K562 (cell line): ENCODE measurements around the gene ATP2A1. TPM values are rescaled to one million over a fixed set of nuclear protein-coding genes. Genes with fewer than 3 reads are reported as not detected.
A peak's percentile ranks its signal among the peaks of the same experiment; 100 is the strongest.

Source experiments
- ATAC-seq: fragments of 200-7000 bp; cut with Tn5 transposase; 3 replicates; pipeline ENCODE4 v1.9.1; 2020; ENCODE audit warnings: moderate library complexity
- BruUV-seq: library from RNA; stranded (reverse); fragments of 400-500 nt; replicated peaks from 2 replicates; lab custom pipeline; 2021; lab: Mats Ljungman, UMichigan
- CTCF ChIA-PET: fragments of 300-600 bp; formaldehyde crosslinking; extraction: SDS; loops from one replicate; lab custom pipeline; 2021; ENCODE audit warnings: low intra/inter-chr PET ratio; lab: Yijun Ruan, JAX
- POLR2A ChIA-PET: fragments of 300-600, 350-650 bp; sonication (Branson Sonifier 250); formaldehyde crosslinking; extraction: SDS; loops from one replicate; lab custom pipeline; 2021; ENCODE audit warnings: antibody characterized with exemption, inconsistent platforms; lab: Yijun Ruan, JAX
- DNase-seq, 4 experiments: peaks; one replicate each; pipeline versions ENCODE4 v3.0.0 to v3.0.0-alpha.2; 2011 to 2018; ENCODE audit warnings: low spot score in 3 of 4, mixed read lengths in 3 of 4; ENCODE audit errors: extremely low read depth in 1 of 4
- FAIRE-seq: peaks from 2 replicates; lab custom pipeline; 2011; peaks lifted over from hg19 to GRCh38; lab: Jason Lieb, UNC
- H2AFZ ChIP-seq: 2 replicates; pipeline ENCODE4 v1.6.0; 2011; ENCODE audit warnings: low read depth, low read length, control low read depth, inconsistent platforms
- H3K27ac ChIP-seq: fragments of 200-600 bp; 3 replicates; pipeline ENCODE4 v1.8.0; 2011; ENCODE audit warnings: low read depth, mild to moderate bottlenecking, control low read depth, inconsistent platforms, low read length, moderate library complexity, mixed read lengths; ENCODE audit errors: extremely low read depth
- H3K27me3 ChIP-seq, 2 experiments: fragments of 300-600 bp in 1 of 2; 2 replicates in 1 of 2; 3 replicates in 1 of 2; pipeline versions ENCODE4 v1.6.0 to v1.8.0; 2011; ENCODE audit warnings: inconsistent platforms in 2 of 2, low read length in 2 of 2, mild to moderate bottlenecking in 1 of 2, mixed read lengths in 1 of 2, moderate library complexity in 1 of 2; ENCODE audit not compliant: control insufficient read depth in 2 of 2, insufficient read depth in 2 of 2
- H3K36me3 ChIP-seq: fragments of 300-600 bp; 3 replicates; pipeline ENCODE4 v1.8.0; 2011; ENCODE audit warnings: mild to moderate bottlenecking, low read length, inconsistent platforms; ENCODE audit not compliant: control insufficient read depth, insufficient read depth
- H3K4me1 ChIP-seq, 2 experiments: fragments of 200-600 bp in 1 of 2; replicated peaks in 1 of 2; 2 replicates in 1 of 2; 3 replicates in 1 of 2; pipeline versions ENCODE4 v1.5.1 to v1.8.0; 2011; ENCODE audit warnings: inconsistent platforms in 2 of 2, low read length in 2 of 2, mild to moderate bottlenecking in 1 of 2, mixed read lengths in 1 of 2, moderate library complexity in 1 of 2; ENCODE audit not compliant: control insufficient read depth in 2 of 2, insufficient read depth in 2 of 2
- H3K4me2 ChIP-seq: 2 replicates; pipeline ENCODE4 v1.6.1; 2011; ENCODE audit warnings: low read length, control low read depth, inconsistent platforms, mixed read lengths; ENCODE audit not compliant: insufficient read depth
- H3K4me3 ChIP-seq: fragments of 200-600 bp; sonication (generic), shearing (Covaris generic); 2 replicates; pipeline ENCODE4 v1.5.1; 2016; ENCODE audit warnings: control low read depth, inconsistent platforms
- H3K79me2 ChIP-seq: fragments of 200-600 bp; 3 replicates; pipeline ENCODE4 v1.8.0; 2011; ENCODE audit warnings: low read length, inconsistent platforms; ENCODE audit not compliant: control insufficient read depth, insufficient read depth
- H3K9ac ChIP-seq, 2 experiments: 2 replicates each; pipeline versions ENCODE4 v1.6.0 to v1.6.1; 2011; ENCODE audit warnings: low read depth in 2 of 2, low read length in 2 of 2, control low read depth in 1 of 2, inconsistent platforms in 1 of 2, mild to moderate bottlenecking in 1 of 2, mixed read lengths in 1 of 2; ENCODE audit not compliant: insufficient read depth in 1 of 2
- H3K9me1 ChIP-seq: one replicate; pipeline ENCODE4 v1.6.0; 2011; ENCODE audit warnings: inconsistent platforms, mild to moderate bottlenecking, low read length, moderate library complexity; ENCODE audit not compliant: control insufficient read depth, insufficient read depth
- H3K9me3 ChIP-seq: replicated peaks from 2 replicates; pipeline ENCODE4 v1.5.1; 2011; ENCODE audit warnings: low read depth, low read length, inconsistent platforms; ENCODE audit not compliant: control insufficient read depth, insufficient read depth
- H4K20me1 ChIP-seq: replicated peaks from 2 replicates; pipeline ENCODE4 v1.6.1; 2011; ENCODE audit warnings: low read length, inconsistent platforms, mixed read lengths; ENCODE audit not compliant: control insufficient read depth, insufficient read depth
- BCL6 ChIP-seq: fragments of 250-450 bp; sonication (Bioruptor Pico); IDR thresholded peaks from 2 replicates; pipeline ENCODE4 v1.4.0; 2020
- CBX5 ChIP-seq: IDR thresholded peaks from 2 replicates; pipeline ENCODE4 v1.6.1; 2014; ENCODE audit warnings: low read depth, borderline replicate concordance
- EHMT2 ChIP-seq: fragments of 450-650 bp; IDR thresholded peaks from 2 replicates; pipeline ENCODE4 v1.6.1; 2018; ENCODE audit warnings: antibody characterized with exemption
- IRF2 ChIP-seq: sonication (generic); formaldehyde crosslinking; IDR thresholded peaks from 2 replicates; pipeline ENCODE4 v1.8.1; 2022; ENCODE audit warnings: mild to moderate bottlenecking, missing genetic modification reagents
- IRF9 ChIP-seq: fragments of 450-650 bp; IDR thresholded peaks from 2 replicates; pipeline ENCODE4 v1.6.1; 2016; ENCODE audit warnings: missing biosample characterization, missing genetic modification characterization
- L3MBTL2 ChIP-seq: fragments of 450-650 bp; IDR thresholded peaks from 2 replicates; pipeline ENCODE4 v1.6.1; 2016; ENCODE audit warnings: mild to moderate bottlenecking, moderate library complexity
- SIX5 ChIP-seq, 2 experiments: IDR thresholded peaks; 2 replicates each; pipeline ENCODE4 v1.6.1; 2011; ENCODE audit warnings: low read length in 2 of 2, borderline replicate concordance in 1 of 2, low read depth in 1 of 2, mild to moderate bottlenecking in 1 of 2, moderate library complexity in 1 of 2; ENCODE audit not compliant: insufficient read depth in 1 of 2
- SMAD4 ChIP-seq: fragments of 250-450 bp; sonication (Bioruptor Pico); conservative IDR thresholded peaks from 2 replicates; pipeline ENCODE4 v1.8.0; 2021; ENCODE audit warnings: inconsistent platforms, mild to moderate bottlenecking, moderate library complexity
- YY1 ChIP-seq, 3 experiments: IDR thresholded peaks; 2 replicates each; pipeline ENCODE4 v1.6.1; 2011; ENCODE audit warnings: low read length in 2 of 3, mild to moderate bottlenecking in 2 of 3, moderate library complexity in 2 of 3, borderline replicate concordance in 1 of 3, control low read depth in 1 of 3, low read depth in 1 of 3; ENCODE audit not compliant: insufficient read depth in 3 of 3, insufficient replicate concordance in 2 of 3, control insufficient read depth in 1 of 3, insufficient read length in 1 of 3; ENCODE audit errors: extremely low read depth in 1 of 3
- ZBTB8A ChIP-seq: fragments of 450-650 bp; IDR thresholded peaks from 2 replicates; pipeline ENCODE4 v1.6.1; 2018; ENCODE audit warnings: mild to moderate bottlenecking, moderate library complexity; ENCODE audit not compliant: partially characterized antibody
- ZEB2 ChIP-seq: fragments of 450-650 bp; IDR thresholded peaks from 2 replicates; pipeline ENCODE4 v1.6.1; 2016
- ZNF217 ChIP-seq: sonication (generic); formaldehyde crosslinking; IDR thresholded peaks from 2 replicates; pipeline ENCODE4 v1.8.0; 2022; ENCODE audit warnings: mild to moderate bottlenecking, missing genetic modification reagents
- ZNF311 ChIP-seq: fragments of 250-450 bp; sonication (Bioruptor Pico); IDR thresholded peaks from 2 replicates; pipeline ENCODE4 v1.4.0; 2020; ENCODE audit warnings: mild to moderate bottlenecking, moderate library complexity
- ZNF384 ChIP-seq: IDR thresholded peaks from 2 replicates; pipeline ENCODE4 v1.6.1; 2012; ENCODE audit warnings: low read depth, low read length, improper control_type of control experiment
- ZNF507 ChIP-seq: conservative IDR thresholded peaks from 2 replicates; pipeline ENCODE4 v1.6.1; 2017; ENCODE audit warnings: missing genetic modification characterization, missing compliant biosample characterization
- ZNF764 ChIP-seq: fragments of 250-450 bp; sonication (Bioruptor Pico); IDR thresholded peaks from 2 replicates; pipeline ENCODE4 v1.4.0; 2020; ENCODE audit warnings: low read depth, mild to moderate bottlenecking, moderate library complexity
- WGBS: fragments of 100-300 bp; shearing (Covaris generic); methylation state at CpG from one replicate; pipeline ENCODE4 v1.1.6; 2016; ENCODE audit warnings: low coverage, mixed read lengths; ENCODE audit not compliant: insufficient coverage; ENCODE audit errors: missing lambda C conversion rate; 5-methylcytosine and 5-hydroxymethylcytosine counted together
- in situ Hi-C: fragments of 300-500 bp; cut with MboI; formaldehyde crosslinking; loops from 4 replicates; pipeline ENCODE4 v1.15.0; 2018; ENCODE audit warnings: inconsistent platforms, mixed read lengths
- intact Hi-C: fragments of 100-400 bp; cut with micrococcal nuclease; formaldehyde crosslinking; loops from 2 replicates; pipeline ENCODE4 v1.14.2; 2022
- polyA plus RNA-seq, 8 experiments: library from polyadenylated mRNA; depleted of rRNA in 4 of 8; stranded (reverse) in 5 of 8; unstranded in 3 of 8; fragments of >200 nt; fragmentation: Nextera tagmentation in 2 of 8; fragmentation: Illumina TruSeq in 1 of 8; extraction: Ambion mirVana in 2 of 8; extraction: Trizol in 1 of 8; gene quantifications; 2 replicates each; pipeline versions ENCODE4 v1.2.1 to v1.2.3, GENCODE V29; 2011 to 2014; ENCODE audit warnings: inconsistent platforms in 1 of 8, missing spikeins in 1 of 8
- total RNA-seq, 7 experiments: library from RNA; depleted of rRNA in 6 of 7; stranded (reverse); fragments of >200 nt in 6 of 7; fragmentation: Illumina TruSeq in 2 of 7; extraction: Trizol in 2 of 7; gene quantifications; 2 replicates each; pipeline versions ENCODE4 v1.2.1 to v1.2.3, GENCODE V29; 2011 to 2021; ENCODE audit warnings: low replicate concordance in 1 of 7
- TF ChIP-seq, protein P1 (sequence below): sonication (generic); formaldehyde crosslinking; IDR thresholded peaks from 2 replicates; pipeline ENCODE4 v1.8.0; 2022; ENCODE audit warnings: mild to moderate bottlenecking, low read depth, missing genetic modification reagents
- TF ChIP-seq, protein P2 (sequence below): fragments of 250-450 bp; sonication (Bioruptor Pico); IDR thresholded peaks from 2 replicates; pipeline ENCODE4 v1.8.0; 2022; ENCODE audit warnings: inconsistent platforms, mild to moderate bottlenecking, moderate library complexity, borderline replicate concordance

ATP2A1 gene
- total and polyA plus RNA-seq, 9 of the 15 experiments (the other 6 are each of a cell fraction or from before 2014, with no cell fraction given), result 0.25 to 2.6 (median 0.65) TPM

GRCh38 chr16:28898942-28899341, 20.7 kb downstream of the ATP2A1 start:
- FAIRE-seq (peak; percentile 19), ATAC-seq (no peak), DNase-seq (no peak)
- intact Hi-C loops, result no loop called here
- no peaks in the 10 kb centered on the region for H3K9me1 ChIP-seq
- no peaks in the 10 kb centered on the region for H3K79me2 ChIP-seq
- no peak overlapping the region for H3K9ac ChIP-seq
- in situ Hi-C loops, result no loop called here
- TF ChIP-seq BCL6 (CRISPR knock-in tag), result no peak
- TF ChIP-seq, protein P1, sequence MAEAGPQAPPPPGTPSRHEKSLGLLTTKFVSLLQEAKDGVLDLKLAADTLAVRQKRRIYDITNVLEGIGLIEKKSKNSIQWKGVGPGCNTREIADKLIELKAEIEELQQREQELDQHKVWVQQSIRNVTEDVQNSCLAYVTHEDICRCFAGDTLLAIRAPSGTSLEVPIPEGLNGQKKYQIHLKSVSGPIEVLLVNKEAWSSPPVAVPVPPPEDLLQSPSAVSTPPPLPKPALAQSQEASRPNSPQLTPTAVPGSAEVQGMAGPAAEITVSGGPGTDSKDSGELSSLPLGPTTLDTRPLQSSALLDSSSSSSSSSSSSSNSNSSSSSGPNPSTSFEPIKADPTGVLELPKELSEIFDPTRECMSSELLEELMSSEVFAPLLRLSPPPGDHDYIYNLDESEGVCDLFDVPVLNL (CRISPR knock-in tag), result no peak
- TF ChIP-seq L3MBTL2, result no peak
- TF ChIP-seq YY1 (IDR thresholded peaks at IDR 0.05; ENCODE audit: borderline replicate concordance in 1 of 3, control insufficient read depth in 1 of 3, extremely low read depth in 1 of 3, insufficient read depth in 3 of 3, insufficient read length in 1 of 3, insufficient replicate concordance in 2 of 3, low read depth in 1 of 3, low read length in 2 of 3), result no peak
- no peak for TF ChIP-seq ZNF217 (CRISPR knock-in tag)
- TF ChIP-seq ZNF311 (CRISPR knock-in tag), result no peak
- no peak for TF ChIP-seq SIX5 (IDR thresholded peaks at IDR 0.05; ENCODE audit: borderline replicate concordance in 1 of 2, insufficient read depth in 1 of 2, low read depth in 1 of 2, low read length in 2 of 2)
- TF ChIP-seq ZBTB8A, result no peak
- no peak for TF ChIP-seq IRF9
- no peak for TF ChIP-seq IRF2 (CRISPR knock-in tag)
- TF ChIP-seq ZNF764 (CRISPR knock-in tag), result no peak
- no peak for TF ChIP-seq ZEB2
- no peak for TF ChIP-seq SMAD4 (CRISPR knock-in tag)
- no peak for TF ChIP-seq EHMT2
- TF ChIP-seq ZNF384, result no peak
- no peak for TF ChIP-seq CBX5
- TF ChIP-seq, protein P2, sequence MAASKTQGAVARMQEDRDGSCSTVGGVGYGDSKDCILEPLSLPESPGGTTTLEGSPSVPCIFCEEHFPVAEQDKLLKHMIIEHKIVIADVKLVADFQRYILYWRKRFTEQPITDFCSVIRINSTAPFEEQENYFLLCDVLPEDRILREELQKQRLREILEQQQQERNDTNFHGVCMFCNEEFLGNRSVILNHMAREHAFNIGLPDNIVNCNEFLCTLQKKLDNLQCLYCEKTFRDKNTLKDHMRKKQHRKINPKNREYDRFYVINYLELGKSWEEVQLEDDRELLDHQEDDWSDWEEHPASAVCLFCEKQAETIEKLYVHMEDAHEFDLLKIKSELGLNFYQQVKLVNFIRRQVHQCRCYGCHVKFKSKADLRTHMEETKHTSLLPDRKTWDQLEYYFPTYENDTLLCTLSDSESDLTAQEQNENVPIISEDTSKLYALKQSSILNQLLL (CRISPR knock-in tag), result no peak
- TF ChIP-seq ZNF507 (tag), result no peak
- no peak overlapping the region for H2AFZ ChIP-seq
- no peaks in the 10 kb centered on the region; the same call in 2 of the 3 replicates for H3K36me3 ChIP-seq
- no peak overlapping the region for H3K4me2 ChIP-seq
- no peak overlapping the region for H3K27ac ChIP-seq
- 26% methylated on average over 4 of the region's 4 CpGs for WGBS
- no peaks in the 10 kb centered on the region for H4K20me1 ChIP-seq
- H3K27me3 ChIP-seq, result no peaks in the 10 kb centered on the region
- H3K4me1 ChIP-seq, result peaks cover 0 to 15% of the 10 kb centered on the region in 2 experiments; a peak in 2 of 5 replicates
- BruUV-seq, result no TSS peak
- ChIA-PET POLR2A (interaction anchor here (0.6 kb wide), 1 partner anchor 18 kb away, joined by 3 read pairs; no protein-coding TSS in a partner anchor), CTCF (no interaction called here)
- H3K4me3 ChIP-seq, result no peak overlapping the region
- no peaks in the 10 kb centered on the region for H3K9me3 ChIP-seq
